Kidney (tissue), 14 donors: ENCODE data around the gene USP47. TPM values are rescaled to one million over a fixed set of nuclear protein-coding genes. Genes with fewer than 3 reads are reported as not detected.

Experiments used
- DNase-seq, 5 donors: peaks; one replicate each; pipeline ENCODE4 v3.0.0-alpha.2; 2013 to 2020
- FAIRE-seq: peaks from 2 replicates; lab custom pipeline; 2012; peaks lifted over from hg19 to GRCh38; lab: Jason Lieb, UNC
- H3K27ac ChIP-seq, 2 donors: one replicate each; pipeline ENCODE4 v1.7.0; 2013; ENCODE audit warnings: low read depth in 2 of 2, low read length in 2 of 2, inconsistent platforms in 1 of 2
- H3K27me3 ChIP-seq: one replicate; pipeline ENCODE4 v1.7.1; 2013; ENCODE audit warnings: low read length, inconsistent platforms; ENCODE audit not compliant: control insufficient read depth, insufficient read depth
- H3K36me3 ChIP-seq, 3 donors: one replicate each; pipeline versions ENCODE4 v1.7.0 to v1.7.1; 2013; ENCODE audit warnings: low read length in 3 of 3, control low read depth in 1 of 3, inconsistent platforms in 1 of 3; ENCODE audit not compliant: insufficient read depth in 3 of 3, control insufficient read depth in 2 of 3
- H3K4me1 ChIP-seq, 3 donors: one replicate each; pipeline versions ENCODE4 v1.7.0 to v1.7.1; 2013; ENCODE audit warnings: low read length in 3 of 3, inconsistent platforms in 1 of 3, low read depth in 1 of 3; ENCODE audit not compliant: control insufficient read depth in 2 of 3, insufficient read depth in 2 of 3
- H3K4me3 ChIP-seq, 3 donors: one replicate each; pipeline versions ENCODE4 v1.7.0 to v1.8.1; 2013; ENCODE audit warnings: low read length in 3 of 3, control low read depth in 1 of 3, inconsistent platforms in 1 of 3
- H3K9ac ChIP-seq, 3 donors: one replicate each; pipeline versions ENCODE4 v1.7.0 to v1.7.1; 2013; ENCODE audit warnings: low read length in 3 of 3, control low read depth in 1 of 3, inconsistent platforms in 1 of 3
- H3K9me3 ChIP-seq, 3 donors: one replicate each; pipeline versions ENCODE4 v1.7.0 to v1.7.1; 2013; ENCODE audit warnings: low read length in 3 of 3, control low read depth in 1 of 3, inconsistent platforms in 1 of 3; ENCODE audit not compliant: control insufficient read depth in 2 of 3, insufficient read depth in 1 of 3
- intact Hi-C: fragments of 100-400 bp; cut with DNase I; formaldehyde crosslinking; loops from one replicate; pipeline ENCODE4 v1.11.1; 2022
- polyA plus RNA-seq: library from polyadenylated mRNA; stranded (reverse); fragments of 350-450 nt; fragmentation: Illumina TruSeq; extraction: RNeasy Lipid Tissue Mini Kit (QIAGEN cat#74804); gene quantifications from one replicate; pipeline ENCODE4 v1.2.3, GENCODE V29; 2014; ENCODE audit warnings: low read depth, low replicate concordance; ENCODE audit not compliant: insufficient read depth
- total RNA-seq: library from RNA; stranded (reverse); fragmentation: NEBNext Ultra II Directional; extraction: Animal tissue kit (Norgen Biotek cat#: 25700); gene quantifications from one replicate; pipeline ENCODE4 v1.2.1, GENCODE V29; 2021
- TF ChIP-seq, protein P1 (sequence below): IDR thresholded peaks from 3 replicates; pipeline ENCODE4 v1.5.1; 2012; ENCODE audit warnings: mild to moderate bottlenecking, moderate library complexity, borderline replicate concordance; ENCODE audit not compliant: insufficient read depth; ENCODE audit errors: extremely low read depth
- donor health status: control.
- donor health status: control.
- donor health status: control.
- donor health status: control.
- donor health status: control.
- donor health status: DM: yes; HTN: yes; CAD: no.
- donor health status: Normal renal cell carcinoma (clear cell type).

The USP47 gene
- total and polyA plus RNA-seq, 2 donors from 2014 or later = 16.3 to 43.3 TPM

DNA sequence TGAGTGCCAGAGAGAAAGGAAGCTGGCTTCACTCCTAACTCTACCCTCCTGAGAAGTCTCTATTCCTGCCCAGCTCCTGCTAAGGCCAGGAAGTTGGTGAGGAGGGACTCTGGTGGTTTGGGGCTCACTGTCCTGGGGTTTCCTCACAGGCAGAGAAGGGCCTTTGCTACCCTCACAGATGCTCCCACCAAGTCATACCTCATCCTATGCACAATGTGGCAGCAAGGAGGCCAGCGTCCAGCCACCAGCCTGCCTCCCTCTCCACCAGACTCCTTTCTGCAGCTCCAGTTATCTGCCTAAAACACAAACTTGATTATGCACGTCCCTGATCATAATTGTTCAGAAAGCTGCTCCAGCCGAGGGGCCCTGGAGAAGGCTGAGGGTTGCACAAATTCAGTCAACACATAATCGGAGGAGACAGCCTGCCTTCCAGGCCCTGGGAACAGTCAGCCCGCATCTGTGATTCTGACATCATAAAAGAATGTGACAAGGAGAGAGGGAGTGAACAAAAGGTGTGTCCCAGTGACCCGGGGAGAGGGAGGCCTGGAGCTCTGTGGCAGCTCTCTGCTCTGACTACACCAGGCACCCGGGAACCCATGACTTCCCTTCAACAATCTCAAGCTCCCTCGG lies 137.8 kb downstream of the USP47 start:
- FAIRE-seq (no peak), DNase-seq (peak in 4 of 5 donors; percentile 68 to 81 (median 72))
- H3K27ac ChIP-seq = peak overlapping the region in 1 of 2 donors; percentile 54

DNA sequence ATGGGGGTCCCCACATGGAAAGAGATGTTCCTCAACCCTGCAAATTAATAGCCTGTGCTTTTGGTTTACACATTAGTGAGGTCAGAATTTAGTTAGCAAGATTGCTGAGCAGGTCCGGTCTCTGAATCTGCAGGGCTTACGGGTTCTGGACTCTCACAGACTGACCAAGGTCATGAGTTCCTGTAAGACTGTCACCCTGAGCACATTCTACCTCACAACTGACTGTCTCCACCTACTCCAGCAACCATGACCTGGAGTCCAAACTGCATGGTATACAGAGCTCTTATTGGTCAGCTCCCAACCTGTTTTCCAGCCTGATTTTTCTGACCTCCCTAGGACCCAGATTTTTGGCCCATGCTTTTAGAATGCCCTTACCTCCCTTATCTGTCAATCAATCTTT lies 138.4 kb downstream of the USP47 start:
- Histone ChIP-seq H3K4me1 (peaks cover 0 to 37% (median 14%) of the 10 kb centered on the region in 3 donors), H3K36me3 (no peaks in the 10 kb centered on the region), H3K9me3 (no peaks in the 10 kb centered on the region), H3K27ac (no peak overlapping the region), H3K9ac (no peak overlapping the region), H3K27me3 (no peaks in the 10 kb centered on the region), H3K4me3 (no peak overlapping the region)
- FAIRE-seq = no peak
- no peak for DNase-seq
- intact Hi-C loops = no loop called here
- TF ChIP-seq, protein P1, sequence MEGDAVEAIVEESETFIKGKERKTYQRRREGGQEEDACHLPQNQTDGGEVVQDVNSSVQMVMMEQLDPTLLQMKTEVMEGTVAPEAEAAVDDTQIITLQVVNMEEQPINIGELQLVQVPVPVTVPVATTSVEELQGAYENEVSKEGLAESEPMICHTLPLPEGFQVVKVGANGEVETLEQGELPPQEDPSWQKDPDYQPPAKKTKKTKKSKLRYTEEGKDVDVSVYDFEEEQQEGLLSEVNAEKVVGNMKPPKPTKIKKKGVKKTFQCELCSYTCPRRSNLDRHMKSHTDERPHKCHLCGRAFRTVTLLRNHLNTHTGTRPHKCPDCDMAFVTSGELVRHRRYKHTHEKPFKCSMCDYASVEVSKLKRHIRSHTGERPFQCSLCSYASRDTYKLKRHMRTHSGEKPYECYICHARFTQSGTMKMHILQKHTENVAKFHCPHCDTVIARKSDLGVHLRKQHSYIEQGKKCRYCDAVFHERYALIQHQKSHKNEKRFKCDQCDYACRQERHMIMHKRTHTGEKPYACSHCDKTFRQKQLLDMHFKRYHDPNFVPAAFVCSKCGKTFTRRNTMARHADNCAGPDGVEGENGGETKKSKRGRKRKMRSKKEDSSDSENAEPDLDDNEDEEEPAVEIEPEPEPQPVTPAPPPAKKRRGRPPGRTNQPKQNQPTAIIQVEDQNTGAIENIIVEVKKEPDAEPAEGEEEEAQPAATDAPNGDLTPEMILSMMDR = no peak

More for the DNA sequence above, 137.8 kb downstream of the USP47 start:
- Histone ChIP-seq H3K4me1 (peaks cover 0 to 38% (median 14%) of the 10 kb centered on the region in 3 donors), H3K9me3 (no peaks in the 10 kb centered on the region), H3K36me3 (no peaks in the 10 kb centered on the region), H3K9ac (no peak overlapping the region), H3K27me3 (no peaks in the 10 kb centered on the region), H3K4me3 (no peak overlapping the region)
- TF ChIP-seq, protein P1 = no peak
- intact Hi-C loops = no loop called here

DNA sequence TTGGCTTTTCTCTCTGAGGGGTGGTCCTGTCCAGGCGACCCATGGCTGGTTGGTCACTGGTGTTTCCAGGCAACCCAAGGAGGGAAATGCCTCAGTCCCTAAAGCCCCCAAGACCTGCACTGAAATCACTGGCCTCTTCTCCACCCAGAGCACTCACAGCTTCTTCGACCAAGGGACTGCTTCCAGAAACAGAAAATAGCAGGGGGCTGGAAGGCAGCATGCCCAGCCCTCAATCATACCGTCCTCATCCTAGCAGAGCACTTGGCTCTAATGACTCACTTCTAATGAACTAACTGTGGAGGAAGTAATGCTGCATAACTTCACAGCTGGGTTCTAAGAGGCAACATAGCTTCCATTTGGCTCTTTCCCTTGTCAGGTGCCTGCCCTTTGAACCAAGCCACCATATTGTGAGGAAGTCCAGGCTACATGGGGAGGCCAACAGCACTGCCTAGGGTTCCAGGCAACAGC lies 139.1 kb downstream of the USP47 start:
- no peak overlapping the region for H3K4me3 ChIP-seq
- H3K27me3 ChIP-seq = no peaks in the 10 kb centered on the region
- peaks cover 0 to 31% (median 17%) of the 10 kb centered on the region in 3 donors for H3K4me1 ChIP-seq
- no peak overlapping the region for H3K27ac ChIP-seq
- H3K9ac ChIP-seq = no peak overlapping the region
- no peaks in the 10 kb centered on the region for H3K36me3 ChIP-seq
- intact Hi-C loops = no loop called here
- FAIRE-seq (no peak), DNase-seq (no peak)
- TF ChIP-seq, protein P1 = no peak
- H3K9me3 ChIP-seq = no peaks in the 10 kb centered on the region
